Measurements from ENCODE around the gene SOX1. TPM values are rescaled to one million over a fixed set of nuclear protein-coding genes. Genes with fewer than 3 reads are reported as not detected.

The SOX1 gene
- total and polyA plus RNA-seq, 2 donors (not counting 1 experiment from before 2014, with no cell fraction given) = not detected

DNA sequence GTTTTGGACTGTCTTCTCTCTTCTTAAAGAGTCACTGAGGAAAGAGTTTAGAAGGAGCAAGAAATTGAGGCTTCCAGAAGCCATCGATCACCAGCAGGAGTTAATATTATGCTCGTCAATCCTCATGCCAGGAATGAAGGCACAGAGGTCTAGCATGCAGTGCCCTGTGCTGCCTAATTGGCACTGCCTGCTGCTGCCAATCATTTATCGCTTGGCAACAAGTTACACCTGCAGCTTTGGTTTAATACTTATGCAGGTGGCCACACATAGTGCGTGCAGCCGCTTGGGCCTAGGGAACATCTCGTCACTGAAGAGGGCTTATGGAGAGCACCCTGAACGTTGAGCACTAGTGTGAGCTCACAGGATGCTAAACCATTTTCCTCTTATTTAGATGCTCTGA lies 2.7 kb upstream of the SOX1 start:
- 21% methylated on average over 7 of the region's 7 CpGs for WGBS (ENCODE audit: insufficient coverage)
- intact Hi-C loops (cut with micrococcal nuclease) = no loop called here

GRCh38 chr13:112065521-112065866 lies 1.5 kb upstream of the SOX1 start:
- peaks cover 0 to 53% (median 4%) of the 10 kb centered on the region in 3 donors for H3K9me3 ChIP-seq (ENCODE audit: control extremely low read depth in 1 of 3, control insufficient read depth in 2 of 3, insufficient read depth in 1 of 3, low read length in 2 of 3)
- ATAC-seq (ENCODE audit: low read depth) (no peak), DNase-seq (no peak)
- Mint-ChIP-seq H3K27me3 (peaks cover 53% of the 10 kb centered on the region), H3K4me1 (peaks cover 8% of the 10 kb centered on the region), H3K4me3 (peak overlapping the region; percentile 23), H3K9me3 (ENCODE audit: insufficient read depth) (no peaks in the 10 kb centered on the region), H3K27ac (no peak overlapping the region)
- TF ChIP-seq, protein P1, sequence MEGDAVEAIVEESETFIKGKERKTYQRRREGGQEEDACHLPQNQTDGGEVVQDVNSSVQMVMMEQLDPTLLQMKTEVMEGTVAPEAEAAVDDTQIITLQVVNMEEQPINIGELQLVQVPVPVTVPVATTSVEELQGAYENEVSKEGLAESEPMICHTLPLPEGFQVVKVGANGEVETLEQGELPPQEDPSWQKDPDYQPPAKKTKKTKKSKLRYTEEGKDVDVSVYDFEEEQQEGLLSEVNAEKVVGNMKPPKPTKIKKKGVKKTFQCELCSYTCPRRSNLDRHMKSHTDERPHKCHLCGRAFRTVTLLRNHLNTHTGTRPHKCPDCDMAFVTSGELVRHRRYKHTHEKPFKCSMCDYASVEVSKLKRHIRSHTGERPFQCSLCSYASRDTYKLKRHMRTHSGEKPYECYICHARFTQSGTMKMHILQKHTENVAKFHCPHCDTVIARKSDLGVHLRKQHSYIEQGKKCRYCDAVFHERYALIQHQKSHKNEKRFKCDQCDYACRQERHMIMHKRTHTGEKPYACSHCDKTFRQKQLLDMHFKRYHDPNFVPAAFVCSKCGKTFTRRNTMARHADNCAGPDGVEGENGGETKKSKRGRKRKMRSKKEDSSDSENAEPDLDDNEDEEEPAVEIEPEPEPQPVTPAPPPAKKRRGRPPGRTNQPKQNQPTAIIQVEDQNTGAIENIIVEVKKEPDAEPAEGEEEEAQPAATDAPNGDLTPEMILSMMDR (IDR thresholded peaks at IDR 0.05) = no peak
- no peak for TF ChIP-seq EZH2 (IDR thresholded peaks at IDR 0.05; ENCODE audit: borderline replicate concordance, insufficient read depth, low read depth, low read length, poor library complexity, severe bottlenecking)
- no peak overlapping the region for H3K4me3 ChIP-seq (ENCODE audit: control extremely low read depth in 1 of 5, extremely low read depth in 1 of 5, insufficient read depth in 1 of 5, low read depth in 2 of 5, low read length in 4 of 5)
- no peaks in the 10 kb centered on the region for H3K79me2 ChIP-seq (ENCODE audit: control insufficient read depth, insufficient read depth, low read length)
- POLR2A ChIA-PET = no interaction called here
- H2AFZ ChIP-seq (ENCODE audit: insufficient read depth, low read depth, low read length, poor library complexity, severe bottlenecking) = no peak overlapping the region
- H3K36me3 ChIP-seq (replicated peaks in 1 of 2; ENCODE audit: control extremely low read depth in 1 of 2, control insufficient read depth in 1 of 2, extremely low read depth in 1 of 2, insufficient read depth in 2 of 2, low read length in 1 of 2) = no peaks in the 10 kb centered on the region
- H3K4me1 ChIP-seq (ENCODE audit: control insufficient read depth in 2 of 2, insufficient read depth in 2 of 2, low read length in 2 of 2) = peaks cover 6 to 12% of the 10 kb centered on the region in 2 donors
- H4K20me1 ChIP-seq (ENCODE audit: control insufficient read depth, insufficient read depth, low read length, poor library complexity, severe bottlenecking) = no peaks in the 10 kb centered on the region
- H3K27ac ChIP-seq (ENCODE audit: low read length in 2 of 2) = no peak overlapping the region
- CTCF ChIA-PET = no interaction called here
- intact Hi-C loops (cut with micrococcal nuclease) = no loop called here
- 9% methylated on average over 6 of the region's 11 CpGs for WGBS (ENCODE audit: insufficient coverage)
- H3K27me3 ChIP-seq (replicated peaks in 1 of 4; ENCODE audit: control extremely low read depth in 1 of 4, control insufficient read depth in 3 of 4, insufficient read depth in 4 of 4, low read length in 3 of 4) = peaks cover 2 to 68% (median 42%) of the 10 kb centered on the region in 4 experiments
- H3K9ac ChIP-seq (ENCODE audit: low read length) = no peak overlapping the region
- no peak overlapping the region for H3K4me2 ChIP-seq (replicated peaks; ENCODE audit: low read depth, low read length, poor library complexity, severe bottlenecking)

More for the DNA sequence above, 2.7 kb upstream of the SOX1 start:
- Mint-ChIP-seq H3K27me3 (peaks cover 54% of the 10 kb centered on the region), H3K4me3 (no peak overlapping the region), H3K27ac (no peak overlapping the region), H3K9me3 (ENCODE audit: insufficient read depth) (no peaks in the 10 kb centered on the region), H3K4me1 (peaks cover 8% of the 10 kb centered on the region)
- Histone ChIP-seq H3K79me2 (ENCODE audit: control insufficient read depth, insufficient read depth, low read length) (no peaks in the 10 kb centered on the region), H3K9ac (ENCODE audit: low read length) (no peak overlapping the region), H3K27ac (ENCODE audit: low read length in 2 of 2) (no peak overlapping the region), H3K4me1 (ENCODE audit: control insufficient read depth in 2 of 2, insufficient read depth in 2 of 2, low read length in 2 of 2) (peaks cover 6 to 15% of the 10 kb centered on the region in 2 donors), H3K4me3 (ENCODE audit: control extremely low read depth in 1 of 5, extremely low read depth in 1 of 5, insufficient read depth in 1 of 5, low read depth in 2 of 5, low read length in 4 of 5) (no peak overlapping the region), H3K27me3 (replicated peaks in 1 of 4; ENCODE audit: control extremely low read depth in 1 of 4, control insufficient read depth in 3 of 4, insufficient read depth in 4 of 4, low read length in 3 of 4) (peaks cover 2 to 71% (median 45%) of the 10 kb centered on the region in 4 experiments), H2AFZ (ENCODE audit: insufficient read depth, low read depth, low read length, poor library complexity, severe bottlenecking) (no peak overlapping the region), H4K20me1 (ENCODE audit: control insufficient read depth, insufficient read depth, low read length, poor library complexity, severe bottlenecking) (no peaks in the 10 kb centered on the region), H3K4me2 (replicated peaks; ENCODE audit: low read depth, low read length, poor library complexity, severe bottlenecking) (no peak overlapping the region), H3K36me3 (replicated peaks in 1 of 2; ENCODE audit: control extremely low read depth in 1 of 2, control insufficient read depth in 1 of 2, extremely low read depth in 1 of 2, insufficient read depth in 2 of 2, low read length in 1 of 2) (no peaks in the 10 kb centered on the region), H3K9me3 (ENCODE audit: control extremely low read depth in 1 of 3, control insufficient read depth in 2 of 3, insufficient read depth in 1 of 3, low read length in 2 of 3) (peaks cover 0 to 48% (median 2%) of the 10 kb centered on the region in 3 donors)
- TF ChIP-seq, protein P1 (IDR thresholded peaks at IDR 0.05) = no peak
- no peak for TF ChIP-seq EZH2 (IDR thresholded peaks at IDR 0.05; ENCODE audit: borderline replicate concordance, insufficient read depth, low read depth, low read length, poor library complexity, severe bottlenecking)
- CTCF ChIA-PET = no interaction called here
- POLR2A ChIA-PET = no interaction called here
- ATAC-seq (ENCODE audit: low read depth) = no peak
- DNase-seq = no peak

Data from B cell (primary cell).